Epidermal melanocyte (primary cell): ENCODE measurements around the gene HOXC5.

Source experiments
- DNase-seq: peaks from one replicate; pipeline ENCODE4 v3.0.0; 2011; ENCODE audit warnings: low spot score; ENCODE audit not compliant: insufficient read length

The HOXC5 gene

DNA sequence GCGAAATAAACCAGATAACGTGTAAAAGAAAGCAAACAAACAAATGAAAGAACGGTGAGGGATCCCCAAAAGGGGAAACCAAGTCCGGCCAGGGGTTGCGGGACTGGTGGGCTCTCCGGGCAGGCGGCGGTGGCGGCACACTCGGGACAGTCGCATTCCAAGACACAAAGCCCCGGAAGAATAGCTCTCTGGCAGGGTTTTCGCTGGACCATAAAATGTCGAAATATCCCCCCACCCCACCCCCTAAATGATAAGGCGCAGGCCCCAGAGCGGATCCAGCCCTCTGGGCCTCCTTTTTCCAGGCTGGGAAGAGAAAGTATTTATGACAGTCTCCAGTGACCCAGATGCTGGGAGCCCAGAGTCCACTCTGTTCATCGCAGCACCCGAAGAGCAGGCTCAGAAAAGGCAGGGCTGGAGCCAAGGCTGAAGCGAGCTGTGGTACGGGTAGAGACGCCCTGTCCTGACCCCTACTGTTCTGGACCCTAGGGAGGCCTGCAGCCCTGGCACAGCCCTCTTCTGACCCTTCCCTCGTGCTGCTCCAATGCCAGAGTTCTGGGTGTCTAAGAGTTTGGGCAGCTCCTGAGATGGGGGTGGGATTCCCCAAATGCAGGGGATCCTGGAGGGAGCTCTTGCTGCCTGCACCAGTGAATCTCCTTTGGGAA lies 26.2 kb upstream of the HOXC5 start:
- DNase-seq: no peak

DNA sequence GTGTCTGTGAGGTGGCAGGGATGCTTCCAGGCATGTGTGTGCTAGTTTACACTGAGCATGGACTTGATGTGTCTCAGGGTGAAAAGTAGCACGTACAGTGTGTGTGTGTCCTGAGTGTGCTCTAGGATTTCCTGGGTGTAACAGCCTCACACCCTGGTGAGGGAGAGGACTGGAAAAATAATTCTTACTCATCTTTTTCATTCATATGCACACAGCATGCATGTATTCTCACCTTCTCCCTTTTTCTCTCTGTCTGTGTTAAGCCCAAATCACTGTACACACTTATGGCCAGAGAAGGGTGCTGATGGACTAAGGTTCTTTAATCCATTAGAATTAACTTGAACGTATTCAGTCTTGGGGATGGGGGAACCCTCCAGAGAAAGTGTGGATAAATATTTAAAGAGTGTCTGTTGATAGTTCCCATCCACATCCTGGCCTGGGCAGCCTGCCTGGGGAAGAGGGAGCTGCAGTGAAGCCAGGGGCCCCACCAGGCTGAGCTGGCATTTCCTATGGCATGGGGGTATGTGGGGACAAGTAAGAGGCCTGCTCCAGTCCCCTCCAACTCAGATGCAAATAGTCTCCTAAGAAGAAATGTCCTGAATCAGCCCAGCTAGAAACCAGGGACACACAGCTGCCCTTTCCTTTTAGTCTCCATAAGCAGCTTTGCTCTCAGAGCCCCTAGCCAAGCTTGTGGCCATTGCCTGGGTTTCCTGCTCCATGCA lies 25.2 kb upstream of the HOXC5 start:
- DNase-seq: no peak

DNA sequence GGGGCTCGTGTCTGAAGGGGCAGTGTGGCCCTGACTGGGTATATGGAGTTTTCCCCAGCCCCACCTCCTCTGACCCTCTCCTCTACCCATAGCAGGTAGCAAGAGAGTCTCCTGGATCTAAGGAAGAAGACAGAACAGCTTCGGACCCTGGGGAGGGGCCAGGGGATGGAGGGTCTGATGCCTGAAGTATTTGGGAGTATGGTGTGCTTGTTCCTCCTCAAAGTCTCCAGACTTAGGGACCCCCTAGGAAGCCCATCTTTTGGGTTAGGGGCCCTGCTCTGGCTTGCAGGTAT lies 24.6 kb upstream of the HOXC5 start:
- no peak for DNase-seq

DNA sequence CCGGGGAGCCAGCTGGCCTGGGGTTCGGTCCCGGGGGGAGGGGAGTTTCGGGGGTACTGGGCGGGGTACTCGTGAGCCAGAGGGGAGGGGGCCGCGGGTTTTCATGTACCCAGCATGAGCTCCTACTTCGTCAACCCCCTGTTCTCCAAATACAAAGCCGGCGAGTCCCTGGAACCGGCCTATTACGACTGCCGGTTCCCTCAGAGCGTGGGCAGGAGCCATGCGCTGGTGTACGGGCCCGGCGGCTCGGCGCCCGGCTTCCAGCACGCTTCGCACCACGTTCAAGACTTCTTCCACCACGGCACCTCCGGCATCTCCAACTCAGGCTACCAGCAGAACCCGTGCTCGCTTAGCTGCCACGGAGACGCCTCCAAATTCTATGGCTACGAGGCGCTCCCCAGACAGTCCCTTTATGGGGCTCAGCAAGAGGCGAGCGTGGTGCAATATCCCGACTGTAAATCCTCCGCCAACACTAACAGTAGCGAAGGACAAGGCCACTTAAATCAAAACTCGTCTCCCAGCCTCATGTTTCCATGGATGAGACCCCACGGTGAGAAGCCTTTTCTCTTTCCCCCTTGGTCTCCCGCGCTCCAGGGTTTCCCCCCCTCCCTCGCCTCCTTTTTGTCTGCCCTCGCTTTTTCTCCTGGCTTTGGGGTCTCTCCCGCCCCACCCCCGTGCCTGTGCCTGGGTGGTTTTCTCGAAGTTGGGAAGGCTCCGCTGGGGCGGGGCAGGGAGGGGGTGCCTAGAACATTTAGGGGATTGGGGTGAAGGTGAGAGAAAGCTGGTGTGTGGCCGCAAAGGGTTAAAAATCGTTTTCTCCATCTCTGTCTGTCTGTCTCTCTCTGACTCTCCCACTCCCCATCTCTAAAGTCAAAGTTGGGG lies 23.4 kb upstream of the HOXC5 start:
- DNase-seq: no peak

DNA sequence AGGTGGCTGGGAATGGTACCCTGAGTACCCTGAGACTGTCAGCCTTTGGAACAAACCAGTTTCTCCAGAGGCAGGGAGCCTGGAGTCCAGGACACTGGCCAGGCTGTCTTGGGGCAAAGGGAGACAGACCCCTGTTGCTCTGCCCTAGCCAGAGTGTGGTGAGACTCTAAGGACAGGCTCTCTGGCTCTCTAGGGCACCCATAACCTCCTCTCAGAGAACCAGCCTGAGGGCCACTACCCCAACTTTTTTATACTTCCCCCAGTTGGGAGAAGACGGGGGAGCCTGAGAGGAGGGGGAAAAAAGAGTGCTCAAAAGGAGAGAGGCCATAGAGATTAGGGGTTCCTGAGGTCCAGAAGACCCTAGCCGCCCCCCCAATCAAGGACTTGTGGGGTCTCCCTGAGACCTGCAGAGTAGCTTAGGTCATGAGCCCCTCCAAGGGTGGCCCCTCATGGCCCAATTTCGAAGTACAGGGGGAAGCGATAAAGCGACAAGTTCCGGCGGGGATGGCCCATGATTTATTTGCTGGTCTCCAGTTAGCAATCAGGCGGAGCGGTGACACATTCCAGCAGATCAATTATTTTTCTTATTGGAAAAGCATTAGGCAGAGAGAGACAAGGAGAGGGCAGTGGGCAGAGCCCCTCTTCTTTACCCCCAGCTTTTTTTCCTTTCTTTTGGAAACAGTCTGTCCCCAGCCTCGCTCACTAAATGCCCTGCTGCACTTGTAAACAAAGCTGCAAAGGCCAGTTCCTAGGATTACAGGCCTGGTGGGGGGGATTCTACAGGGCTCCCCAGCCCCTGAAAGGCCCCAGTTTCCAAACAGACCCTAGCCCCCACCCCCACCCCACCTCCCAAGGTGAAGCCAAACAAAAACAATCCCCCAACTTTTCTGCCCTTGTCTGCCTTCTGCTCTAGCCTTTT lies 22.5 kb upstream of the HOXC5 start:
- no peak for DNase-seq

DNA sequence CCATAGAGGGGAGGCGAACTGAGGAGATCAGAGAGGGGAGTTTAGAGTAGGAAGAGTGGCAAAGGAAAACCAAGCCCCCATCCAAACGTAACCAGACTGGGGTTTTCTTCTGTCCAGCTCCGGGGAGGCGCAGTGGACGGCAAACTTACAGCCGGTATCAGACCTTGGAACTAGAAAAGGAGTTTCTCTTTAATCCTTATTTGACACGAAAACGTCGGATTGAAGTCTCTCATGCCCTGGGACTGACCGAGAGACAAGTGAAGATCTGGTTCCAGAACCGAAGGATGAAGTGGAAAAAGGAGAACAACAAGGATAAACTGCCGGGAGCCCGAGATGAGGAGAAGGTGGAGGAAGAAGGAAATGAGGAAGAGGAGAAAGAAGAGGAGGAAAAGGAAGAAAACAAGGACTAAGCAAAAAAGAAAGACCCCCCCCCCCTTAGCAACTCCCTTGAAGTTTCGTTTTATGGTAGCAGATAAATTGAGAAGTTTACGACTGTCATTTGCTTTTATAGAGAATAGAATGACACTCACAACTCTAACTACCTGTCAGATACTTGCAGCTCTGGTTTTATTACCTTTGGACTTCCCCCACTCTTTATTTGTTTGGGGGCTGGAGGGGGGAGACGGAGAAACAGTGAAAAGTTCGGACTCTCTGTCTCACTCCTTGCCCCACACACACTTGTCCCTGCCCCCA lies 21.7 kb upstream of the HOXC5 start:
- no peak for DNase-seq

DNA sequence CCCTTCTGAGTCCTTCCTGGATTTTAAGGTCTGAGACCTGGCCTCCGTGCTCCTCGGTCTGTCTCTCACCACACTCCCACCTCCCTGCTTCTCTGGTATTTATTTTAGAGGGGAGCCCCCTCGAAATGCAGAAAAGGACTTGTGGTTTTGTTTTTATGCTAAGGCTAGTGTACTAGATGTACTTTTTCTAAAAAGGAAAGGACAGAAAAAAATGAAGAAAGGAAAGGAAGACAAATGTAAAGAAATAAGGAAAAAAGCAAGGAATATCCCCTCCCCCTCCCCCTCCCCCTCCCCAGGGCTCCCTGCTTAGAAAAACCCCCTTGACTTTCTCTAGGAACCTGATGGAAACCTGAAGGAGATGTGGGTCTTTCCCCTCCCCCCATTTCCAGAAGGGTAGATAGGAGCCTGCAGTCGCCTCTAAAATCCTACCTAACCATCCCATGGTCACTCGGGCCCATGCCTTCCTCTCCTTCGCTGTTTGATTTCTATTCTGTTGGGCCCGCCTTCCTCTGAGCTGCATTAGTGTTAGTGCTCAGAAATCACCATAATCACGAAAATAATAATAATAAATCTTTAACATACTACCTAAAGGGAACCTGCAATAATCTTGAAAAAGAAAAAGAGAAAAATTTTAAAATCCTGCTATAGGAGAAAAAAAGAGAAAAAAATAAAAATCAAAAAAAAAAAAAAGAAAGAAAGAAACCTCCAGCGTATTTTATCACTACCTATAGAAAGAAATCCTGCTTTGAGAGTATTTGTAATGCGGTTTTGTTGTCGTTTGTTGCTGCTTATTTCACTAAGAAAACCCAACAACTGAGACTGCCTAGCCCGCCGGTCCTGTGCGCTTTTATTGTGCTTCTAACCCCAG lies 21.0 kb upstream of the HOXC5 start:
- DNase-seq: no peak

DNA sequence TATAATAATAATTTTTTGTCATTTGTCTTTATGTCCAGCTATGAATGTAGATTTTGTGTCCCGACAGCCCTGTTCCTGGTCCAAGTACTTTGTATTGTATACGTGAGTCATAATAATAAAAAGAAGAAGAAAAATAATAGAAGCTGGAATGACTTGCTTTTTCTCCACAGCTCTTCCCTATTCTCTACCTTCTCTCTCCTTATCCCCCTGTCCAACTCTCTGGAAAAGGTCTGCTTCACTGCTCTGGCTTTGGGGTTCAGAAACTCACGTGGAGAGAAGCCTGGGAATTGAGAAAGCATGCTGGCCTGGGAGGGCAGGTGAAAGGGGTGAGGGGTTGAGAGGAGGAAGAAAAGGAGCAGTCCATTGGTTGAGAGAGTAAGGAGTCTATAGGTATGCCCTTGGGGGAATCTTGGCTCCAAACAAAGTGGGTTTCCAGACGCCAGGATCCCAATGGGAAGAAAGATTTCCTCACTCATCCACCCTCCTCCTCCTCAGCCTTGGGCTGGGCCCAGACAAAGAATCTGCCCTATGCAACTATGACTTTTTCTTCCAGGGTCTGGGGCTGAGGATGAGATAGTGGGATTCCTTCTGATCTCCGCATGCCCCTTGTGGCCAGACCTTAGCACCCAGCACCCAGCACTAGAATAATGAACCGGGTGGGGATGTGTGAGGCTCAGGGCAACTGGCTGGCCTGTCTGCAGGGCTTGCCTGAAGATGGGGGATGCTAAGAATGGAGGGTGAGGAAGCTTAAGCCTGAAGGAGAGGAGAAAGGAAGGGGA lies 20.0 kb upstream of the HOXC5 start:
- no peak for DNase-seq

DNA sequence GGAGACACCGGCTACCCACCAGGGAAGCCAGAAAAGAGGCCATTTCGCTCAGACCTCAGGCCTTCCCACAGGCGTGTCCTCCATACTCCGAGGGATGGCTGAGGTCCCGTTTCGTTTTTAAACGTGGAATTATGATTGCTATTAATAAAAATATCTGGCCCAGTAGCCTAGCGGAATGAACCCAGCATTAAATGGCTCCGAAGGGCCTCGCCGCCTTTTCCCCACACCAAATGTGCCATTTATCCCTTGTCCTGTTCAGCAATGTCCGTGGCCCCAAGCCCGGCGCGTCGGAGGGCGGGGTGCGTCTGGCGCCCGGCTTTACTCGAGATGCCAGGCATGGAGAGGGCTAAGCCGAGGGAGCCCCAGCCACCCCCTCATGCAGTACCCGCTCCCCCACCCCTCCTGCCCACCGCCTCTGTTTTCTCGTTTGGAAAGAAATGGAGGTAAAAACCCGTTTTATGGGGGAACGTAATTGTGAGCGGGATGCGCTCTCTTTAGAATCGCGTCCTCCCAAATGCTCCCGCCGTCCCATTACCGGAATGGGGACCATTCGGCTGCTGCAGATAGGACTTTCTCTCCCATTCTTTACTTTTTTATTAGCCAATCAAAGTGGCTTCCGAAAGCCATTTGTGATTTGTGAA lies 18.4 kb upstream of the HOXC5 start:
- DNase-seq: no peak

DNA sequence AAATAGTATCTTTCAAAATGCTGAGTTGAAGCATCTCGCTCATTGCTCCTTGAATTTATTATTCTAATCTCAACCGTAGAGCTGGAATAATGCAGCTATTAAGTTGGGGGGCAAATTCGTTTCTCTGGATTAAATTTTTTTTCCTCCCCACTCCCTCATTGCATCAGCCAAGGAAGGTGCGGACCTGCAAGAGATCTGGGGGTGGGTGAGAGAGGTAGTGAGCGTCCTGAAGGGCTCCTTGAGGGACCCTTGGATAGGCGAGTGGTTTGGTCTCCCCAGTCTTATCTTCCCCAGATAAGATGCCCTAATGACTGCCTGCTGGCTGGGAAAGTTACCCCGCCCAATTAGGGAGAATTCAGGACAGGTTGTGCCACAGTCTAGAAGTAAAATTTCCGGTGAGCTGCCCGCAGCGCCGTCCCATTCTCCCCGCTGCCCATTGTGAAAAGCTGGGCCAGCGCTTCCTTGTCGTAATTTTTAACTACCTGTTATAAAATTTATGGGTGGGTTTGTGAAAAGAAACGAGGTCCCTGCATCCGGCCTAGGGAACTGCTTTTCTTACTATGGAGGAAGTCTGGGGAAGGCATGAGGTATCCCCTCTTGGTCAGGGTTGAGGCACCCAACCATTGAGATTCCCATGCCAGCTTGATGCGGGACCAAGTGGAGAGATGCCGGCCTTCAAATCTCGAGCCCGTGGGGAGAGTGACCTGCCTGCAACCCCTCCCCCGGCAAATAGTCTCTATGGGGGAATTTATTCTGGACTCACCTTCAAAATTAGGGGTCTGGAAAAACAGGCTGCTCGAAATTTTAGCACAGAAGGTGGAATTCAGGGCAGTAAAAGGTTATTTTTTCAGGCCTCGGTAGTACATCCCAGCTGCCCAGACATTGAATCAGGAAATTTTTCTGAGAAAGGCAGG lies 17.6 kb upstream of the HOXC5 start:
- no peak for DNase-seq

DNA sequence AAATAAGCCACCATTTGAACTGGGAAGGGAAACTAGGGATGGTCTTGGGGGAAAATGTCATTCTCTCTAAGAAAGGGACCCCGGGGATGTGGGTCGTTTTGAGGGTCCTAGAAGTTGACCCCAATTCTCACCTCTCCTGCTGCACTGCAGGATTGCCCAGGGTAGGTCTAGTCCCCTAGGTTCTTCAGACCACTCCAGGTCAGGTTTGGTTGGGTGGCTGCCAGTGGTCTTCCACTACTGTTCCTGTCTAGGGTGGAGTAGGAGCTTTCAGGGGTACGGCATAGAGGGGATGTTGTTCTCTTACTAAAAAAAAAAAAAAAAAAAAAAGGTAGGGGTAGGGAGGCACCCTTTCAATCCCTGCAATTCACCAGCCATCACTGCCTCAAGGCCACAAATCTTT lies 16.8 kb upstream of the HOXC5 start:
- DNase-seq: no peak

DNA sequence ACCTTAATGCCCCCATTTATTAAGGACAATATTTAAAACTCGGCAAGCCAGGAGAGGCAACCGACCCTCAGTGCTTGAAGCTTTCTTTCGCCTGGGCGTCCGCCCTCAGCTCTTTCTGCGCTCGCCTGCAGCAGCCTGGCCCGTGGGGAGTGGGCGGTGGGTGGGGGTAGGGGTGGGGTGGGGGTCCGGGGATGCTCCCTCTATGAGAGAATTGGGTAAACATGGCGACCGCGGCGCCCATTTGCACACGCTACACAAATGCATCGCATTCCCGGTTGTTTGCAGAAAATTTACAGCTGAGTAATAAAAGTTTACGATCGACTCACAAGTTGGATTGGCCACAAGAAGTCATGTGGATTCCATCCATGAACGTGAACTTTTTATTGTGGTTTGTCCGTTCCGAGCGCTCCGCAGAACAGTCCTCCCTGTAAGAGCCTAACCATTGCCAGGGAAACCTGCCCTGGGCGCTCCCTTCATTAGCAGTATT lies 16.3 kb upstream of the HOXC5 start:
- peak; percentile 95 for DNase-seq

DNA sequence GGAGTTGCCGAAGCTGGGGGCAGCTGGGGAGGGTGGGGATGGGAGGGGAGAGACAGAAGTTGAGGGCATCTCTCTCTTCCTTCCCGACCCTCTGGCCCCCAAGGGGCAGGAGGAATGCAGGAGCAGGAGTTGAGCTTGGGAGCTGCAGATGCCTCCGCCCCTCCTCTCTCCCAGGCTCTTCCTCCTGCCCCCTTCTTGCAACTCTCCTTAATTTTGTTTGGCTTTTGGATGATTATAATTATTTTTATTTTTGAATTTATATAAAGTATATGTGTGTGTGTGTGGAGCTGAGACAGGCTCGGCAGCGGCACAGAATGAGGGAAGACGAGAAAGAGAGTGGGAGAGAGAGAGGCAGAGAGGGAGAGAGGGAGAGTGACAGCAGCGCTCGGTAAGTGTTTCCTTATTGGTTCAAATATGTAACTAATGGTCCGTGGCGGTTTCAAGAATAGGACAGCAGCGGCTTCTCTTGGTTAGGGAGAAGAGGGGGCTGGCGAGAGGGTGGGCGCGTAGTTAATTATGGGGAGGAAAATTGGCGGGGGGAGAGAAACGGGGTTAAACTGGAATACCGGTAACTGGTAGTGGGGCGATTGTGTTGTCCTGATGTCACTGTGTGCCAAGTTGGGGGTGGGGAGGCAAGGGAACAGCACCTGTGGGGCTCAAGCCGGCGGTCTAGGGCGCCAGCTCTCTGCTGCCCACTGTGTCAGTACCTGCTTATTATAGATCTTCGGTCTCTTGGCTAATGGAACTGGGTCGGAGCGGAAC lies 15.6 kb upstream of the HOXC5 start:
- no peak for DNase-seq

DNA sequence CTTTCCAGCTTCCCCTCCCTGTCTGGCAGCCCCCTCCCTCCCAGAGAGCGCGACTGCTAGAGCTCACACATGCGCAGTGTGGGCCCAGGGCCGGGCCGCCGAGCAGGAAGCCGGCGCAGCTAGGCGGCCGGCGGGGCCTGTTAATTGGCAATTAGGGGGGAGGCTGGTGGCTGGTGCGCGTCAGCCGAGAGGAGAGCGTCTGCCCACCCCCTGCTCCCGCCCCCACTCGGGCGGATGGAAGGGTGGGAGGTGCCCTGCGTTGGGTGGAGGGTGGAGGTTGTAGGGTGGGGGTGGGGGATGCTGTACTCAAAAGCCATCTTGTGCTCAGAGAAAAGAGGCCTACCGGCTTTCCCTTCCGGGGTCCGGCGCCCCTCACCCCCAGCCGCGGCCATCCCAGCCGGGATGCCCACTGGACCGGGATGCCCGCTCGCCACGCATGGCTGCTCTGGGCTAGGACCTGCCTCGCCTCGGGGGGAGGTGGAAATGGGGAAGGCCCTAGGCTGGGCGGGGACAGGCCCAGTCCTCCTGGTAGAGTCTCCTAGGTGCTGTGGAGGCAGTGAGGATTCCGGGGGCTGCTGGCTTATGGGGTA lies 14.9 kb upstream of the HOXC5 start:
- peak; percentile 90 for DNase-seq

DNA sequence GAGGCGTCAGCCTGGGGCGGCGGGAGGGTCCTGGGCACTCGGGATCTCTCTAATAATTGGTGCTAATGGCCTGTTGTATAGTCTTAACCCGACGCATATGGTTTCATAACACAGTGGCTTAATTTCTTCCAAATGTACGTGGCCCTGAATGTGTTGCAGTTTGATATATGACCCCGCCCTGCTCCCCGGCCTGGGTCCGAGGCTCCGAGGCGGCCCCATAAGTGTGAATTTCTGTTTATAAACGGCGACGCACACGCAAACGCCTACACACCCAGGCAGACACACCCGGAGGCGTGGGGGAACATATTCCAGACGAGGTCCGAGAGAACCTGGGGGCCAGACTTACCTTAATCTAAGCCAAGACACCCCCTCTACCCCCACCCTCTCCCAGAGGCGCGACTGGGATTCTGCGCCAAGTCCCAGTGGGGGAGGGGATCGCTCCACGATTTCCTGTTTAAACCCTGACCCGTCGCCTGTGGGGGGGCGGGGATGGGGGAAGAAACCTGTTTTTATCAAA lies 14.3 kb upstream of the HOXC5 start:
- DNase-seq: no peak
